G401 (cell line): ENCODE results near the gene ZNF365. TPM values are rescaled to one million over a fixed set of nuclear protein-coding genes. Genes with fewer than 3 reads are reported as not detected.

ENCODE experiments used
- total RNA-seq: library from RNA; depleted of rRNA; stranded (reverse); fragments of >200 nt; shearing (Covaris generic); gene quantifications from 2 replicates; pipeline ENCODE4 v1.2.3, GENCODE V29; 2014; rRNA removed

Gene ZNF365
- total RNA-seq, 1 experiment from 2014 or later: not detected

Other genes starting within 250 kb of the ZNF365 start
- gene RTKN2, start 105.5 kb upstream of the ZNF365 start, total RNA-seq: 3.1 and 4.5 TPM in 2 replicates